Gastrocnemius medialis (tissue), 4 donors: ENCODE data around the gene DNAJB6. TPM values are rescaled to one million over a fixed set of nuclear protein-coding genes. Genes with fewer than 3 reads are reported as not detected.
A peak's percentile ranks its signal among the peaks of the same experiment; 100 is the strongest.

Experiments used
- ATAC-seq, 2 donors: fragments of 150-250 bp; one replicate each; pipeline ENCODE4 v1.9.1; 2016
- DNase-seq, 2 donors: peaks; one replicate each; pipeline ENCODE4 v3.0.0-alpha.2; 2019
- H3K27ac ChIP-seq, 4 donors: fragments of 200-600 bp; sonication (generic); 1 replicate in 1 of 4; 2 replicates in 3 of 4; pipeline ENCODE4 v1.5.1; 2016 to 2018; ENCODE audit warnings: mild to moderate bottlenecking in 2 of 4, moderate library complexity in 1 of 4
- H3K27me3 ChIP-seq, 3 donors: fragments of 200-600 bp; sonication (generic) in 2 of 3; 1 replicate in 1 of 3; 2 replicates in 2 of 3; pipeline versions ENCODE4 v1.5.1 to v1.6.0; 2016 to 2019; ENCODE audit warnings: mild to moderate bottlenecking in 1 of 3, moderate library complexity in 1 of 3
- H3K36me3 ChIP-seq, 2 donors: fragments of 200-600 bp; sonication (generic) in 1 of 2; one replicate each; pipeline ENCODE4 v1.5.1; 2017 to 2018
- H3K4me1 ChIP-seq, 2 donors: fragments of 200-600 bp; sonication (generic) in 1 of 2; one replicate each; pipeline ENCODE4 v1.5.1; 2016 to 2017; ENCODE audit warnings: mild to moderate bottlenecking in 2 of 2
- H3K4me3 ChIP-seq, 4 donors: fragments of 200-600 bp; sonication (generic) in 3 of 4; 1 replicate in 1 of 4; 2 replicates in 3 of 4; pipeline ENCODE4 v1.5.1; 2016 to 2019; ENCODE audit warnings: mild to moderate bottlenecking in 2 of 4
- H3K9me3 ChIP-seq, 3 donors: fragments of 200-600 bp; sonication (generic) in 2 of 3; 1 replicate in 1 of 3; 2 replicates in 2 of 3; pipeline ENCODE4 v1.5.1; 2016 to 2019
- CTCF ChIP-seq, 5 experiments: fragments of 450-650 bp in 3 of 5; fragments of 200-600 bp in 2 of 5; sonication (generic) in 2 of 5; IDR thresholded peaks in 4 of 5; conservative IDR thresholded peaks in 1 of 5; 1 replicate in 4 of 5; 2 replicates in 1 of 5; pipeline ENCODE4 v1.5.1; 2016 to 2019; ENCODE audit warnings: antibody characterized with exemption in 5 of 5, mild to moderate bottlenecking in 3 of 5, moderate library complexity in 3 of 5
- POLR2A ChIP-seq, 2 donors: fragments of 450-650 bp; IDR thresholded peaks; one replicate each; pipeline ENCODE4 v1.6.1; 2017; ENCODE audit warnings: antibody characterized with exemption in 2 of 2, mild to moderate bottlenecking in 2 of 2, moderate library complexity in 2 of 2
- in situ Hi-C, 4 donors: fragments of 200-750 bp; cut with MboI; loops; one replicate each; pipeline versions ENCODE4 v1.15.0 to v1.8.0; 2017; ENCODE audit warnings: low sequenced_read_pairs in 4 of 4
- intact Hi-C: fragments of 100-400 bp; cut with DNase I; formaldehyde crosslinking; loops from one replicate; pipeline ENCODE4 v1.15.1; 2023; ENCODE audit warnings: low total_unique reads
- total RNA-seq, 4 donors: library from RNA; depleted of rRNA; stranded (reverse); fragments of >200 nt; gene quantifications; one replicate each; pipeline versions ENCODE4 v1.1.0 to v1.2.3, GENCODE V29; 2016

DNAJB6 gene
- total RNA-seq, 4 donors from 2014 or later = 130 to 269 (median 188) TPM

- no peak for DNase-seq
- intact Hi-C loops (loop anchor here (5.0 to 10.0 kb wide), 4 partner anchors 133 to 765 kb away; partner anchors contain the start of genes RNF32 and UBE3C), in situ Hi-C loops (loop anchor here in 1 of 4 donors (25.0 kb wide), 1 partner anchor 145 kb away; no protein-coding TSS in a partner anchor)
Measured at GRCh38 chr7:157407512-157408257, 70.9 kb downstream of the DNAJB6 start.

GRCh38 chr7:157408258-157409101 lies 71.7 kb downstream of the DNAJB6 start:
- no peak for ATAC-seq
- Histone ChIP-seq H3K36me3 (peaks cover 0 to 15% of the 10 kb centered on the region in 2 donors), H3K9me3 (no peaks in the 10 kb centered on the region), H3K27me3 (no peaks in the 10 kb centered on the region), H3K27ac (peak overlapping the region in 1 of 4 donors; percentile 31), H3K4me3 (no peak overlapping the region), H3K4me1 (peaks cover 22 to 25% of the 10 kb centered on the region in 2 donors)
- no peak for TF ChIP-seq POLR2A (IDR thresholded peaks at IDR 0.05)
- TF ChIP-seq CTCF (IDR thresholded peaks at IDR 0.05 in 4 of 5, conservative IDR thresholded peaks at IDR 0.05 in 1 of 5) = no peak
- intact Hi-C loops = loop anchor here (5.0 to 10.0 kb wide), 4 partner anchors 134 to 766 kb away; partner anchors contain the start of genes RNF32 and UBE3C
- no peak for DNase-seq
- in situ Hi-C loops = loop anchor here in 1 of 4 donors (25.0 kb wide), 1 partner anchor 146 kb away; no protein-coding TSS in a partner anchor

More at GRCh38 chr7:157407512-157408257, 70.9 kb downstream of the DNAJB6 start:
- Histone ChIP-seq H3K4me3 (no peak overlapping the region), H3K9me3 (no peaks in the 10 kb centered on the region), H3K27me3 (no peaks in the 10 kb centered on the region), H3K36me3 (peaks cover 0 to 15% of the 10 kb centered on the region in 2 donors), H3K4me1 (peaks cover 22 to 26% of the 10 kb centered on the region in 2 donors), H3K27ac (peak overlapping the region in 1 of 4 donors; percentile 77)
- no peak for ATAC-seq
- TF ChIP-seq CTCF (IDR thresholded peaks at IDR 0.05 in 4 of 5, conservative IDR thresholded peaks at IDR 0.05 in 1 of 5) (no peak), POLR2A (IDR thresholded peaks at IDR 0.05) (no peak)

- in situ Hi-C loops = loop anchor here in 1 of 4 donors (25.0 kb wide), 1 partner anchor 147 kb away; no protein-coding TSS in a partner anchor
- Histone ChIP-seq H3K27ac (peak overlapping the region in 1 of 4 donors; percentile 31), H3K9me3 (no peaks in the 10 kb centered on the region), H3K4me3 (no peak overlapping the region), H3K27me3 (no peaks in the 10 kb centered on the region), H3K4me1 (peaks cover 21 to 22% of the 10 kb centered on the region in 2 donors), H3K36me3 (peaks cover 0 to 15% of the 10 kb centered on the region in 2 donors)
- DNase-seq = no peak
- no peak for ATAC-seq
- TF ChIP-seq POLR2A (IDR thresholded peaks at IDR 0.05) (no peak), CTCF (IDR thresholded peaks at IDR 0.05 in 4 of 5, conservative IDR thresholded peaks at IDR 0.05 in 1 of 5) (no peak)
- intact Hi-C loops = loop anchor here (5.0 to 10.0 kb wide), 4 partner anchors 134 to 767 kb away; partner anchors contain the start of genes RNF32 and UBE3C
Measured at GRCh38 chr7:157409149-157409752, 72.4 kb downstream of the DNAJB6 start.
